NCI-H128 (cell line): Measurements from ENCODE around the gene GLI1.

Experiments used
- DNase-seq: peaks from one replicate; lab custom pipeline; 2025; ENCODE audit not compliant: unreplicated experiment; lab: John Stamatoyannopoulos, UW

The GLI1 gene

DNA sequence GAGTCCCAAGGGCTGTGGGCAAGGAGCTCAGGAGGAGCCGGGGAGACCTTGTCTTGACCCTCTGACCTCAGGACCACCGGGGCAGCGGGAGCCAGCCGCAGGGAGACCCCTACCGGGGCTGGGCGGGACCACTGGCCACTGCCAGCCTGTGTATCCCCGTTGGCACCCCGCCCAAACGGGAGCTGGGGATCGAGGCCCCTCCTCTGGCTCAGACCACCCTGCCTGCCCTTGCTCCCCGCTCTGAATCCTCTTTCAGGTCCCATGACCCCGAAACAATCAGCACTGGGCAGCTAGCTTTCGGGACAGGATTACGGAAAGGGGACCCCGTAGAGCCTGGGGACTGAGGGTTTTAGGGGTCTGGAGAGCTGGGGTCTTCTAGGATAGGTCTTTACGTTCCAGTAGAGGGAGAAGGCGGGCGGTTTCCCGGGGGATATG is 1.3 kb downstream of the GLI1 start:
- DNase-seq, result no peak

DNA sequence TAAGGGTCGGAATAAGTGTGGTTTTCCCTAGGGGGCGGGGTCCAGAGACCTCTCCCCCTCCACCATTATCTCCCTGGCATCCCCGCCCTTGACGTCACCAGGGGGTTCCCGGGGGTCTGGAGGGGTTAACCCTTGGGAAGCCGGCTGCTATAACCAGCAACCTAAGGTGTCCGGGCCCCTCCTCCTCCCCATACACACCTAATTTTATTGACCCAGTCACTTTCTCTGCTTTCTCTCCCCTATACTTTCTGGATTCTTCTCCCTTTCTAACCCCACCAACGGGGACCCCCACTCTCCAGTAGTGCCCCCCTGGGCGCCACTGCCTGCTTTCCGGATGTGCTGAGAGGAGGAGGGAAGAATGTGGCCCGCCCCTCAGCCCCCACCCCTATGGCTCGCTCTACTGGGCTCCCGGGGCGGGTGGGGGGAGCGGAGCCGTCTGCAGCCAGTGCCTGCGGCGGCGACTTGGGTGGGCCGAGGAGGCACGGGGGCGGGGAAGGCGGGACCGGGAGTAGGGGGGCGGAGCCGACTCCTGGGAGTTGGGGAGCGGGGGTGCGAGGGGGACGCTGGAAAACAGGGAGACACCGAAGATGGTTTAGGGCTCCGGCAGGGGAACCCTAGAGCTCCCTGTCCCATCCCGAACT is 1.8 kb downstream of the GLI1 start:
- DNase-seq, result no peak

- no peak for DNase-seq
These were observed 2.3 kb downstream of the GLI1 start for GRCh38 chr12:57461917-57462250.

DNA sequence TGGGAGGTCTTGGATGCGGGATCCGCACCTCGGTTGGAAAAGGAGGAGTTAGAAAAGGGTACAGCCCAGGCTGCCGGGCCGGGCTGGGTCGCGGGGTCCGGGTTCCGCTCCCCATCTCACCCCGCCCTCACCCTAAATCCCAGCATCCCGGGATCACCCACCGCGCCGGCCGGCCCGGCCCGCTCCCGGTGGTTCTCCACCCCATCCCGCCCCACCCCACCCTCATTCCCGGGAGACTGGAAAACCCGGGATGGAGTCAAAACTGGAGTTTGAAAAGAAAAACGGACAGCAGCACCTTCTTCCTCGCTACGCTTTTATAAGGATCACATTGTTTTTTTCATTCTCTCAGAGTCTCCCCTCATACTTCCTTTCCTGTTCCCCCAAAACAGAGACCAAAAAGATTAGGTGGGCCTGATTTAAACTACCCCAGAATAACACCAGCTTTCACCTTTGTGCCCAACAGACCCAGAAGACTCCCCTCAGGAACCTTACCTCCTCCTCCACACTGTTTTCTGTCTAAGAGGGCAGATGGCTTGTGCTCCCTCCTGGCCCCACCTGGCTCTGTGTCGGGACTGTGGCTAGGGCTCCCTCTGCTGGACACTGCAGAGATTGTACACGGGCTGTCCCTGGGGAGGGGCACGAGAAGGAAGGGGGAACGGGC is 2.8 kb downstream of the GLI1 start:
- peak; percentile 87 for DNase-seq

DNA sequence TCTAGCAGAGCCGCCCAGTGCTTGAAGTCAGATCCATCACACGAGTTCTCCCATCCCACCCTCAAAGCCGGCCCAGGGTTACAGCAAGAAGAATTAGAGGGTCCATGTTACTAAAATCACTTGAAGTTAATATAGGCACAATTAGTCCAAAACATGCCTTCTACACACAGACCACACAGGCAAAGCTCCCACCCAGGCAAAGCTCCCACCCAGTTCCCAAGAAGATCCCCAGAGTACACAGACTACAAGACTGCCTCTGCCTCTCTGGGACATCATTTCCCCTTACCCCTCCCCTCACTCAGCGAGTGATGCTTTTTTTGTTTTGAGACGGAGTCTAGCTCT is 3.3 kb downstream of the GLI1 start:
- DNase-seq, result no peak

GRCh38 chr12:57464569-57464968 is 5.0 kb downstream of the GLI1 start:
- DNase-seq, result no peak

DNA sequence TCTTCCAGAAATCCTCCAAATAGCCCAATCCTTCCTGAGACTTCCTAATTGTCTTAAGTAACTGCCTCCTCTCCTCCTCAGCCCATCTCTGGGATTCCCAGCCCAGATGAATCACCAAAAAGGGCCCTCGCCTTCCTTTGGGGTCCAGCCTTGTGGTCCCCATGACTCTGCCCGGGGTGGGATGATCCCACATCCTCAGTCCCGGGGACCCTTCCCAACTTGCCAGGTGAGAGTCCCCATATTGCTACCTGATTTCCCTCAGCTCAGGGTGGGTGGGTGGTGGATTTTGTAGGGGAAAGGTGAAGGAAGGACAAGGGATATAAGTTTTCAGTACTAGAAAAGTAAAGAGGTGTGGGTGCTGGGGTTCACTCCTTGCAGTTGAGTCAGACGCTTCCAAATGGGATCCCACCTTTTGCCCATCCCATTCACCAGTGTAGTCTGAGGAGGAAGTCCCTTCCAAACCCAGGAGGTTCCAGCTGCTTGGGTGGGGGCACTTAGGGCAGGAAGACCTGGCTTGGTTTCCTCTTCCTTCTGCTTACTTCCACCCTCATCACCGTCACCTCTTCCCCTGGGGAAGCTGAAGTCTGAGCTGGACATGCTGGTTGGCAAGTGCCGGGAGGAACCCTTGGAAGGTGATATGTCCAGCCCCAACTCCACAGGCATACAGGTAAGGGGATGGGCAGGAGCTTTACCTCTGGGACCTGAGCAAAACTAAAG is 5.6 kb downstream of the GLI1 start:
- no peak for DNase-seq

DNA sequence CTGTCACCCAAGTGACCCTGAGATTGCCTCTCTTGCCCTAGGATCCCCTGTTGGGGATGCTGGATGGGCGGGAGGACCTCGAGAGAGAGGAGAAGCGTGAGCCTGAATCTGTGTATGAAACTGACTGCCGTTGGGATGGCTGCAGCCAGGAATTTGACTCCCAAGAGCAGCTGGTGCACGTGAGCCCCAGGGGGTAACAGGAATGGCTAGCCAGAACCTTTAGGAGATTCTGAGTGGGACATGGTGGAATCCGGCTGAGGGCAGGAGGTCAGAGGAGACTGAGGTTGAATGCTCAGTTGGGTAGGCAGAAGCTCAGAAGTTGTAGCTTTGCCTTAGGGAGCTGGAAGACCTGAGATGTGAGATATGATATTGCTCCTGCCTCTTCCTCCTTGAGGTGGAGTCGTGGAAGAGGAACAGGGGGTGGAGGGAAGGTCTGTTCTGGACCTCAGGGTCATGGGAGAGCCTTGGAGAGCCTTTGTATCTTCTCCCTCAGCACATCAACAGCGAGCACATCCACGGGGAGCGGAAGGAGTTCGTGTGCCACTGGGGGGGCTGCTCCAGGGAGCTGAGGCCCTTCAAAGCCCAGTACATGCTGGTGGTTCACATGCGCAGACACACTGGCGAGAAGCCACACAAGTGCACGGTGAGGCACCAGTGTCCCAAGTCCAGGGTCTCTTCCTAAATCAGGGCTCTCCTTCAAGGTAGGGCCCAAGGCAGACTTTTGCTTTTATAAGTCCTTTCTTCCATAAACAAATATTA is 6.3 kb downstream of the GLI1 start:
- no peak for DNase-seq

DNA sequence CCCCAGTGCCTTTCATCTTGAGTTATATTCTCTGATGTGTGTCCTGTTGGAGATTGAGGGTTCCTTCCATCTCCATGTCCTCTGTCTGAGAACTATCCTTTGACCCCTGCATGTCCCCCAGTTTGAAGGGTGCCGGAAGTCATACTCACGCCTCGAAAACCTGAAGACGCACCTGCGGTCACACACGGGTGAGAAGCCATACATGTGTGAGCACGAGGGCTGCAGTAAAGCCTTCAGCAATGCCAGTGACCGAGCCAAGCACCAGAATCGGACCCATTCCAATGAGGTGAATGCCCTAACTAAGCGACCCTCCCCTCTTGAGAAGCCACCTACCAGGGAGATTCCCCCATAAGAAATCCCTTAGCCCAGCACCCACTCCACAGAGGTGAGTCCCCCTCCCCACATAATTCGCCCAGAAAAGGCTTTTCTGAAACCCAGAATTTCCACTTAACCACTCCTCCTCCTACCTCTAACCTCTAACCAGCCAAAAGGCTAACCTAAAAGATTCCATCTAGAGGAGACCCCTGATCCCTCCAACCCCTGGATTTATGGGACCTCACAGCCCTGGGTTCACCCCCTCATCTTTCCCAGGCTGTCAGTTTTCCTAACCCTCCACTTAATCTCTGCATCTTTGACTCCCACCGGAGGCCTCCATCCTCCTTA is 7.8 kb downstream of the GLI1 start:
- no peak for DNase-seq

DNA sequence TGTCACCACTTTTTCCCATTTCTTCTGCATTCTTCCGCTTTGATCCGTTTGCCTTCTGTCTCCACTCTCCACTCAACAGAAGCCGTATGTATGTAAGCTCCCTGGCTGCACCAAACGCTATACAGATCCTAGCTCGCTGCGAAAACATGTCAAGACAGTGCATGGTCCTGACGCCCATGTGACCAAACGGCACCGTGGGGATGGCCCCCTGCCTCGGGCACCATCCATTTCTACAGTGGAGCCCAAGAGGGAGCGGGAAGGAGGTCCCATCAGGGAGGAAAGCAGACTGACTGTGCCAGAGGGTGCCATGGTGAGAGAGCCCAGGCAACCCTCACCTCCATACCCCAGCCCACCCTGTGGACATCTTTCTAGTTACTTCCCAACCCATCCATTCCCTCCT is 8.3 kb downstream of the GLI1 start:
- no peak for DNase-seq

GRCh38 chr12:57469296-57470164 is 9.9 kb downstream of the GLI1 start:
- DNase-seq, result no peak

- DNase-seq, result no peak
These were observed 10.8 kb downstream of the GLI1 start for GRCh38 chr12:57470286-57470969.

DNA sequence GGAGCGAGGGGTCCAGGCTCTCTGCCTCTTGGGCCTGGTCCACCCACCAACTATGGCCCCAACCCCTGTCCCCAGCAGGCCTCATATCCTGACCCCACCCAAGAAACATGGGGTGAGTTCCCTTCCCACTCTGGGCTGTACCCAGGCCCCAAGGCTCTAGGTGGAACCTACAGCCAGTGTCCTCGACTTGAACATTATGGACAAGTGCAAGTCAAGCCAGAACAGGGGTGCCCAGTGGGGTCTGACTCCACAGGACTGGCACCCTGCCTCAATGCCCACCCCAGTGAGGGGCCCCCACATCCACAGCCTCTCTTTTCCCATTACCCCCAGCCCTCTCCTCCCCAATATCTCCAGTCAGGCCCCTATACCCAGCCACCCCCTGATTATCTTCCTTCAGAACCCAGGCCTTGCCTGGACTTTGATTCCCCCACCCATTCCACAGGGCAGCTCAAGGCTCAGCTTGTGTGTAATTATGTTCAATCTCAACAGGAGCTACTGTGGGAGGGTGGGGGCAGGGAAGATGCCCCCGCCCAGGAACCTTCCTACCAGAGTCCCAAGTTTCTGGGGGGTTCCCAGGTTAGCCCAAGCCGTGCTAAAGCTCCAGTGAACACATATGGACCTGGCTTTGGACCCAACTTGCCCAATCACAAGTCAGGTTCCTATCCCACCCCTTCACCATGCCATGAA is 11.5 kb downstream of the GLI1 start:
- DNase-seq, result no peak

DNA sequence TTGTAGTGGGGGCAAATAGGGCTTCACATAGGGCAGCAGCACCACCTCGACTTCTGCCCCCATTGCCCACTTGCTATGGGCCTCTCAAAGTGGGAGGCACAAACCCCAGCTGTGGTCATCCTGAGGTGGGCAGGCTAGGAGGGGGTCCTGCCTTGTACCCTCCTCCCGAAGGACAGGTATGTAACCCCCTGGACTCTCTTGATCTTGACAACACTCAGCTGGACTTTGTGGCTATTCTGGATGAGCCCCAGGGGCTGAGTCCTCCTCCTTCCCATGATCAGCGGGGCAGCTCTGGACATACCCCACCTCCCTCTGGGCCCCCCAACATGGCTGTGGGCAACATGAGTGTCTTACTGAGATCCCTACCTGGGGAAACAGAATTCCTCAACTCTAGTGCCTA is 12.1 kb downstream of the GLI1 start:
- no peak for DNase-seq

DNA sequence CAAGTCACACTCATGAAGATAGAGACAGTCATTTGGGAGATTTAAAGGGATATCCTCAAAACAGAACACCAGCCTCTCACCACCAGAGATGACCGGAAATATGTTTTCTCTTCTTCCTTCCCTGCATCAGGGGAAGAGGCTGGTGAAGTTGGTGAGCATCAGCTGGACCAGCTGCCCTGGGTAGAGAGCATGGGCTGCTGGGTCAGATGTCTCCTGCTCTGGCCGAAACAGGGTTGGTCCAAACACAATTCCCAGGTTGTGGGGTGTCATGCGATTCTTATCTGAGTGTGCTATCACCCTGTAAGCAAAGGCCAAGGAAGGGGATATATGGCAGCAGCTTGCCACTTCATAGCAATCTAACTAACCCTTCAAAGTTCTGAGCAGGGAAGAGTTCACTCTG is 12.8 kb downstream of the GLI1 start:
- no peak for DNase-seq

- no peak for DNase-seq
These were observed 13.8 kb downstream of the GLI1 start for GRCh38 chr12:57473392-57473791.

GRCh38 chr12:57473886-57474285 is 14.3 kb downstream of the GLI1 start:
- DNase-seq, result no peak

DNA sequence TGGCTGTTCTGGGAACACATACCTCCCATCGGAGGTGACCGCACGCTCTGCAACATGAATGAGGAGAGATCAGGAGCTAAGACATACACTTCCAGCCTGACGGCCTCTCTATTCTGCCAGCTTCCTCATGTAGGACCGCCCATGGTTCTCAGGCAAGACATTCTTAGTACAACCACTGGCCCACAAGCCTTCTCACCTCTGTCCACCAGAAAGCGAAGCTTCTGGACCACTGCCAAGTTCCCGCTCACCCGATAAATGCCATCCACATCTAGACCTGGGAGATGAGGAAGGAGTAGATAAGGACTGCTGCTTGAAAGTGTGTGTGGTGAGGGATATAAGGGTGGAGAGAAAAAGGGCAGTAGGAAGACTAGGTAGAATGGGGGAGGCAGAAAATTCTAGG is 14.8 kb downstream of the GLI1 start:
- DNase-seq, result no peak

DNA sequence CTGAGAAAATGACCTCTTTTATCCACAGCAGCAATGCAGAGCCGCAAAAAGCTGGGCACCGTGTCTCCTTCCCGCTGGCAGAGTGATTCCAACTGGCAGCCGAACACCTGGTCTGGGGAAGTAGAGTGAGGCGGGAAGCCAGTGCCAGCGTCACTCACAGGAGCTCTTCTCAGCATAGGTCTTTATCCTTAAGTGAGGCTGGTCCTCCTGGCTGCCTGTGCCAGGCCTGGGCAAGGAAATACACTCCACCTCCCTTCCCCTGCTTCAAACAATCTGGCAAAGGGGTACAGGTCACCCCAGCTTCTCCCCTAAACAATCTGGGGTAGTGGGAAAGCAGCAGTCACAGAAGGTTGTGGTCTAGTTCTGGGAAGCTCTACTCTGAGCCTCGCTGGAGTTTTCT is 15.3 kb downstream of the GLI1 start:
- no peak for DNase-seq
